Immature natural killer cell (primary cell): ENCODE measurements around the gene LTF. TPM values are rescaled to one million over a fixed set of nuclear protein-coding genes. Genes with fewer than 3 reads are reported as not detected.
"Not testable (repeated sequence)": the region's sequence is repeated elsewhere in the genome, so short reads cannot be mapped to it uniquely, and the experiment has no call there.

Source experiments
- DNase-seq, 3 donors: peaks; one replicate each; pipeline ENCODE4 v3.0.0; 2022; ENCODE audit warnings: mixed read lengths in 1 of 3
- H3K27ac Mint-ChIP-seq, 6 donors: one replicate each; pipeline ENCODE4 v1.8.0; 2020; ENCODE audit warnings: mixed read lengths in 6 of 6, mild to moderate bottlenecking in 5 of 6, inconsistent platforms in 4 of 6, moderate library complexity in 3 of 6
- H3K27me3 Mint-ChIP-seq, 3 donors: one replicate each; pipeline ENCODE4 v1.8.0; 2020 to 2021; ENCODE audit warnings: low read depth in 3 of 3, mild to moderate bottlenecking in 3 of 3, mixed read lengths in 3 of 3, moderate library complexity in 3 of 3, inconsistent platforms in 1 of 3
- H3K36me3 Mint-ChIP-seq, 3 donors: one replicate each; pipeline ENCODE4 v1.8.0; 2020; ENCODE audit warnings: mixed read lengths in 3 of 3, inconsistent platforms in 2 of 3, mild to moderate bottlenecking in 2 of 3
- H3K4me1 Mint-ChIP-seq, 2 donors: one replicate each; pipeline ENCODE4 v1.8.0; 2020; ENCODE audit warnings: inconsistent platforms in 2 of 2, mild to moderate bottlenecking in 2 of 2, mixed read lengths in 2 of 2, moderate library complexity in 1 of 2
- H3K4me3 Mint-ChIP-seq, 5 donors: one replicate each; pipeline ENCODE4 v1.8.0; 2020; ENCODE audit warnings: mild to moderate bottlenecking in 5 of 5, mixed read lengths in 5 of 5, inconsistent platforms in 3 of 5, moderate library complexity in 3 of 5
- H3K9me3 Mint-ChIP-seq, 6 donors: one replicate each; pipeline ENCODE4 v1.8.0; 2020; ENCODE audit warnings: mild to moderate bottlenecking in 6 of 6, mixed read lengths in 6 of 6, inconsistent platforms in 4 of 6, moderate library complexity in 3 of 6
- polyA plus RNA-seq, 3 donors: library from polyadenylated mRNA; unstranded; fragments of 300-500 nt; fragmentation: Illumina TruSeq; gene quantifications; one replicate each; pipeline ENCODE4 v1.2.3, GENCODE V29; 2021

The LTF gene
- polyA plus RNA-seq, 3 donors from 2014 or later = not detected

- not testable (repeated sequence) for H3K27me3 Mint-ChIP-seq, H3K4me1 Mint-ChIP-seq, H3K36me3 Mint-ChIP-seq, DNase-seq, H3K4me3 Mint-ChIP-seq, H3K27ac Mint-ChIP-seq
- H3K9me3 Mint-ChIP-seq = peaks cover 5 to 19% (median 9%) of the 10 kb centered on the region in 6 donors
Measured at GRCh38 chr3:46431905-46432304, 32.8 kb downstream of the LTF start.

- H3K27me3 Mint-ChIP-seq, H3K4me3 Mint-ChIP-seq, H3K4me1 Mint-ChIP-seq, H3K36me3 Mint-ChIP-seq, H3K27ac Mint-ChIP-seq, DNase-seq: not testable (repeated sequence)
- H3K9me3 Mint-ChIP-seq = peaks cover 5 to 19% (median 9%) of the 10 kb centered on the region in 6 donors
Measured at GRCh38 chr3:46430879-46431278, 33.8 kb downstream of the LTF start.

- no peak for DNase-seq
- H3K9me3 Mint-ChIP-seq = peaks cover 5 to 19% (median 9%) of the 10 kb centered on the region in 6 donors
- H3K4me3 Mint-ChIP-seq = no peak overlapping the region
- H3K36me3 Mint-ChIP-seq = peaks cover 0 to 8% (median 7%) of the 10 kb centered on the region in 3 donors
- no peak overlapping the region for H3K27ac Mint-ChIP-seq
- H3K27me3 Mint-ChIP-seq = peaks cover 2% of the 10 kb centered on the region in 3 donors
- peaks cover 0 to 9% of the 10 kb centered on the region in 2 donors for H3K4me1 Mint-ChIP-seq
Measured at GRCh38 chr3:46429671-46430070, 35.0 kb downstream of the LTF start.

- Mint-ChIP-seq H3K4me3 (no peak overlapping the region), H3K36me3 (peaks cover 0 to 8% (median 7%) of the 10 kb centered on the region in 3 donors), H3K27ac (no peak overlapping the region), H3K9me3 (peaks cover 5 to 19% (median 9%) of the 10 kb centered on the region in 6 donors), H3K27me3 (peaks cover 2% of the 10 kb centered on the region in 3 donors), H3K4me1 (peaks cover 0 to 9% of the 10 kb centered on the region in 2 donors)
- no peak for DNase-seq
Measured at GRCh38 chr3:46429250-46429649, 35.5 kb downstream of the LTF start.

GRCh38 chr3:46427916-46428833 lies 36.5 kb downstream of the LTF start:
- Mint-ChIP-seq H3K4me3 (no peak overlapping the region), H3K27ac (no peak overlapping the region)

GRCh38 chr3:46427404-46427803 lies 37.3 kb downstream of the LTF start:
- not testable (repeated sequence) for H3K4me1 Mint-ChIP-seq, H3K27ac Mint-ChIP-seq, H3K36me3 Mint-ChIP-seq, DNase-seq, H3K27me3 Mint-ChIP-seq, H3K4me3 Mint-ChIP-seq
- peaks cover 2 to 14% (median 7%) of the 10 kb centered on the region in 6 donors for H3K9me3 Mint-ChIP-seq

More at GRCh38 chr3:46427916-46428833, 36.5 kb downstream of the LTF start:
- DNase-seq = no peak
- Mint-ChIP-seq H3K9me3 (peaks cover 5 to 19% (median 9%) of the 10 kb centered on the region in 6 donors), H3K27me3 (peaks cover 2% of the 10 kb centered on the region in 3 donors), H3K4me1 (peaks cover 0 to 6% of the 10 kb centered on the region in 2 donors), H3K36me3 (peaks cover 0 to 8% (median 7%) of the 10 kb centered on the region in 3 donors)

GRCh38 chr3:46426476-46426875 lies 38.2 kb downstream of the LTF start:
- not testable (repeated sequence) for H3K27me3 Mint-ChIP-seq, DNase-seq, H3K4me1 Mint-ChIP-seq, H3K4me3 Mint-ChIP-seq, H3K9me3 Mint-ChIP-seq, H3K27ac Mint-ChIP-seq, H3K36me3 Mint-ChIP-seq

- no peaks in the 10 kb centered on the region for H3K9me3 Mint-ChIP-seq
- H3K4me3 Mint-ChIP-seq = no peak overlapping the region
- no peak for DNase-seq
- no peak overlapping the region for H3K27ac Mint-ChIP-seq
- no peaks in the 10 kb centered on the region for H3K36me3 Mint-ChIP-seq
- H3K4me1 Mint-ChIP-seq = no peaks in the 10 kb centered on the region
- H3K27me3 Mint-ChIP-seq = peaks cover 0 to 2% (median 0%) of the 10 kb centered on the region in 3 donors
Measured at GRCh38 chr3:46423588-46423987, 41.1 kb downstream of the LTF start.

- no peak overlapping the region for H3K4me3 Mint-ChIP-seq
- H3K27ac Mint-ChIP-seq = no peak overlapping the region
Measured at GRCh38 chr3:46422617-46423016, 42.1 kb downstream of the LTF start.

GRCh38 chr3:46420931-46421330 lies 43.8 kb downstream of the LTF start:
- Mint-ChIP-seq H3K27ac (peak overlapping the region in 1 of 6 donors; percentile 25), H3K4me1 (no peaks in the 10 kb centered on the region), H3K4me3 (no peak overlapping the region), H3K27me3 (no peaks in the 10 kb centered on the region), H3K36me3 (no peaks in the 10 kb centered on the region), H3K9me3 (no peaks in the 10 kb centered on the region)
- no peak for DNase-seq

More at GRCh38 chr3:46422617-46423016, 42.1 kb downstream of the LTF start:
- Mint-ChIP-seq H3K9me3 (no peaks in the 10 kb centered on the region), H3K4me1 (no peaks in the 10 kb centered on the region), H3K27me3 (peaks cover 0 to 2% (median 0%) of the 10 kb centered on the region in 3 donors), H3K36me3 (no peaks in the 10 kb centered on the region)
- DNase-seq = no peak

GRCh38 chr3:46419816-46420215 lies 44.9 kb downstream of the LTF start:
- H3K27ac Mint-ChIP-seq = no peak overlapping the region
- no peak overlapping the region for H3K4me3 Mint-ChIP-seq
- no peaks in the 10 kb centered on the region for H3K9me3 Mint-ChIP-seq
- no peaks in the 10 kb centered on the region for H3K4me1 Mint-ChIP-seq
- H3K36me3 Mint-ChIP-seq = no peaks in the 10 kb centered on the region
- no peak for DNase-seq
- H3K27me3 Mint-ChIP-seq = no peaks in the 10 kb centered on the region

GRCh38 chr3:46417841-46418611 lies 46.7 kb downstream of the LTF start:
- Mint-ChIP-seq H3K9me3 (no peaks in the 10 kb centered on the region), H3K27me3 (no peaks in the 10 kb centered on the region), H3K27ac (no peak overlapping the region), H3K4me3 (no peak overlapping the region), H3K4me1 (no peaks in the 10 kb centered on the region), H3K36me3 (no peaks in the 10 kb centered on the region)
- no peak for DNase-seq

- Mint-ChIP-seq H3K36me3 (no peaks in the 10 kb centered on the region), H3K9me3 (no peaks in the 10 kb centered on the region), H3K27me3 (no peaks in the 10 kb centered on the region), H3K4me1 (no peaks in the 10 kb centered on the region), H3K4me3 (no peak overlapping the region), H3K27ac (no peak overlapping the region)
- no peak for DNase-seq
Measured at GRCh38 chr3:46416811-46417510, 47.7 kb downstream of the LTF start.
